Endothelial cell of hepatic sinusoid (primary cell): Measurements from ENCODE around the gene KRTAP4-5.
"Not testable (repeated sequence)": the region's sequence is repeated elsewhere in the genome, so short reads cannot be mapped to it uniquely, and the experiment has no call there.

ENCODE experiments used
- in situ Hi-C: cut with HindIII; loops from 2 replicates; pipeline ENCODE4 v1.10.0; 2017; ENCODE audit warnings: low sequenced_read_pairs

Gene KRTAP4-5

GRCh38 chr17:41147531-41148204 is 2.0 kb downstream of the KRTAP4-5 start:
- in situ Hi-C loops = no loop called here

- in situ Hi-C loops = no loop called here
These were observed 4.4 kb downstream of the KRTAP4-5 start for GRCh38 chr17:41145261-41145660.

GRCh38 chr17:41144846-41145245 is 4.8 kb downstream of the KRTAP4-5 start:
- in situ Hi-C loops = no loop called here

GRCh38 chr17:41141361-41141760 is 8.3 kb downstream of the KRTAP4-5 start:
- in situ Hi-C loops = no loop called here

- in situ Hi-C loops = no loop called here
These were observed 9.1 kb downstream of the KRTAP4-5 start, which contains the start of gene KRTAP4-6 for GRCh38 chr17:41140360-41141131. KRTAP4-6 (minus strand) TSS chr17:41140544; CDS start chr17:41140487, 57 bp downstream.

- in situ Hi-C loops = not testable (repeated sequence)
These were observed 9.8 kb downstream of the KRTAP4-5 start for GRCh38 chr17:41139865-41140264.

- in situ Hi-C loops = no loop called here
These were observed 15.5 kb downstream of the KRTAP4-5 start for GRCh38 chr17:41133880-41134735.

GRCh38 chr17:41131979-41132378 is 17.6 kb downstream of the KRTAP4-5 start:
- in situ Hi-C loops = no loop called here

GRCh38 chr17:41127371-41127770 is 22.3 kb downstream of the KRTAP4-5 start:
- in situ Hi-C loops = no loop called here

- in situ Hi-C loops = no loop called here
These were observed 23.2 kb downstream of the KRTAP4-5 start for GRCh38 chr17:41126412-41126811.

GRCh38 chr17:41125064-41125463 is 24.6 kb downstream of the KRTAP4-5 start:
- in situ Hi-C loops = no loop called here

- in situ Hi-C loops = not testable (repeated sequence)
These were observed 25.6 kb downstream of the KRTAP4-5 start, which contains the start of gene KRTAP4-12 for GRCh38 chr17:41123991-41124371. KRTAP4-12 (minus strand) TSS chr17:41124182; CDS start chr17:41124122, 60 bp downstream.

- in situ Hi-C loops = not testable (repeated sequence)
These were observed 26.2 kb downstream of the KRTAP4-5 start for GRCh38 chr17:41123292-41123990.

GRCh38 chr17:41121742-41122141 is 27.9 kb downstream of the KRTAP4-5 start:
- in situ Hi-C loops = no loop called here

GRCh38 chr17:41119696-41120690 is 29.6 kb downstream of the KRTAP4-5 start:
- in situ Hi-C loops = not testable (repeated sequence)

GRCh38 chr17:41118721-41119120 is 30.9 kb downstream of the KRTAP4-5 start:
- in situ Hi-C loops = no loop called here

GRCh38 chr17:41117846-41118386 is 31.7 kb downstream of the KRTAP4-5 start, which contains the start of gene KRTAP4-11:
KRTAP4-11 (minus strand) TSS chr17:41118373; CDS start chr17:41118315, 58 bp downstream.
- in situ Hi-C loops = not testable (repeated sequence)

- in situ Hi-C loops = no loop called here
These were observed 33.3 kb downstream of the KRTAP4-5 start for GRCh38 chr17:41116297-41116696.
